PC-3 (cell line): ENCODE data around the gene OLFML2A. TPM values are rescaled to one million over a fixed set of nuclear protein-coding genes. Genes with fewer than 3 reads are reported as not detected.

Source experiments
- ATAC-seq: fragments of 200-7000 bp; cut with Tn5 transposase; 2 replicates; pipeline ENCODE4 v1.9.1; 2020; ENCODE audit warnings: mild to moderate bottlenecking, moderate library complexity
- BruUV-seq: library from RNA; stranded (reverse); fragments of 400-500 nt; replicated peaks from 2 replicates; lab custom pipeline; 2021; lab: Mats Ljungman, UMichigan
- CTCF ChIA-PET: fragments of 300-600 bp; sonication (Branson Sonifier 250); formaldehyde crosslinking; loops from one replicate; lab custom pipeline; 2022; ENCODE audit warnings: antibody characterized with exemption; lab: Charles Lee
- POLR2A ChIA-PET: fragments of 300-600 bp; sonication (Branson Sonifier 250); formaldehyde crosslinking; loops from one replicate; lab custom pipeline; 2022; ENCODE audit warnings: antibody characterized with exemption; ENCODE audit not compliant: unreplicated experiment; lab: Charles Lee
- DNase-seq: peaks from one replicate; pipeline ENCODE4 v3.0.0-alpha.2; 2015
- H2AFZ ChIP-seq: fragments of 300-600 bp; sonication (generic); 2 replicates; pipeline ENCODE4 v1.6.0; 2016; ENCODE audit warnings: antibody characterized with exemption, low read length
- H3F3A ChIP-seq: fragments of 300-600 bp; sonication (generic); one replicate; pipeline ENCODE4 v1.6.0; 2017; ENCODE audit warnings: antibody characterized with exemption, low read length, control low read depth, mild to moderate bottlenecking; ENCODE audit not compliant: unreplicated experiment
- H3K27ac ChIP-seq: fragments of 300-600 bp; sonication (generic); 2 replicates; pipeline ENCODE4 v1.5.1; 2016; ENCODE audit warnings: mild to moderate bottlenecking, low read length
- H3K27me3 ChIP-seq: fragments of 300-600 bp; sonication (generic); 2 replicates; pipeline ENCODE4 v1.6.1; 2016; ENCODE audit warnings: low read length, mixed read lengths
- H3K36me3 ChIP-seq: fragments of 300-600 bp; sonication (generic); 2 replicates; pipeline ENCODE4 v1.6.1; 2016; ENCODE audit warnings: low read depth, mixed run types, low read length, mixed read lengths
- H3K4me1 ChIP-seq: fragments of 300-600 bp; sonication (generic); 2 replicates; pipeline ENCODE4 v1.5.1; 2016; ENCODE audit warnings: low read length; ENCODE audit not compliant: insufficient read depth
- H3K4me2 ChIP-seq: fragments of 300-600 bp; sonication (generic); 2 replicates; pipeline ENCODE4 v1.6.0; 2016; ENCODE audit warnings: low read length
- H3K4me3 ChIP-seq: fragments of 300-600 bp; sonication (generic); 2 replicates; pipeline ENCODE4 v1.5.1; 2016; ENCODE audit warnings: mild to moderate bottlenecking, low read length, mixed read lengths
- H3K79me2 ChIP-seq: fragments of 300-600 bp; sonication (generic); 2 replicates; pipeline ENCODE4 v1.6.1; 2017; ENCODE audit warnings: low read length, mixed read lengths
- H3K9ac ChIP-seq: fragments of 300-600 bp; sonication (generic); 2 replicates; pipeline ENCODE4 v1.6.0; 2016; ENCODE audit warnings: mild to moderate bottlenecking, low read length
- H3K9me2 ChIP-seq: fragments of 300-600 bp; sonication (generic); replicated peaks from 2 replicates; pipeline ENCODE4 v1.6.1; 2016; ENCODE audit warnings: mixed run types, low read length, mixed read lengths
- H3K9me3 ChIP-seq: fragments of 300-600 bp; sonication (generic); 2 replicates; pipeline ENCODE4 v1.6.1; 2016; ENCODE audit warnings: low read length, mixed read lengths
- H4K20me1 ChIP-seq: fragments of 300-600 bp; sonication (generic); 2 replicates; pipeline ENCODE4 v1.6.1; 2016; ENCODE audit warnings: low read length, mixed read lengths
- CTCF ChIP-seq: fragments of 300-600 bp; sonication (generic); conservative IDR thresholded peaks from 2 replicates; pipeline ENCODE4 v1.5.1; 2017; ENCODE audit warnings: antibody characterized with exemption, low read depth, mild to moderate bottlenecking, low read length
- EZH2 ChIP-seq: fragments of 300-600 bp; sonication (generic); IDR thresholded peaks from one replicate; pipeline ENCODE4 v1.6.1; 2017; ENCODE audit warnings: antibody characterized with exemption, mild to moderate bottlenecking, low read length; ENCODE audit not compliant: unreplicated experiment
- EZH2phosphoT487 ChIP-seq: fragments of 300-600 bp; sonication (generic); IDR thresholded peaks from 2 replicates; pipeline ENCODE4 v1.6.1; 2018; ENCODE audit warnings: mild to moderate bottlenecking, antibody characterized with exemption, low read length, borderline replicate concordance
- intact Hi-C: fragments of 100-400 bp; cut with micrococcal nuclease; formaldehyde crosslinking; loops from 2 replicates; pipeline ENCODE4 v1.9.0; 2023
- total RNA-seq: library from RNA; depleted of rRNA; stranded (reverse); fragments of >200 nt; gene quantifications from 2 replicates; pipeline ENCODE4 v1.2.3, GENCODE V29; 2014

Gene OLFML2A
- total RNA-seq, 1 experiment from 2014 or later: 3.4 TPM

- BruUV-seq: no TSS peak
- Histone ChIP-seq H3K9me2 (no peaks in the 10 kb centered on the region), H3K79me2 (peaks cover 65% of the 10 kb centered on the region), H3K27me3 (no peaks in the 10 kb centered on the region), H3K36me3 (no peaks in the 10 kb centered on the region), H2AFZ (no peak overlapping the region), H3K9me3 (no peaks in the 10 kb centered on the region), H3K4me2 (no peak overlapping the region; the same call in 1 of the 2 replicates), H4K20me1 (0 out of 2 replicates have a peak, but pooled peaks cover 4% of the 10 kb centered on the region), H3K27ac (no peak overlapping the region), H3K9ac (no peak overlapping the region), H3K4me1 (0 out of 2 replicates have a peak, but pooled peaks cover 4% of the 10 kb centered on the region), H3F3A (no peaks in the 10 kb centered on the region), H3K4me3 (no peak overlapping the region)
- POLR2A ChIA-PET: no interaction called here
- CTCF ChIA-PET: no interaction called here
- DNase-seq: no peak
- intact Hi-C loops: no loop called here
- TF ChIP-seq EZH2 (no peak), CTCF (no peak), EZH2phosphoT487 (no peak)
- no peak for ATAC-seq
Measured at GRCh38 chr9:124767821-124768220, 9.1 kb upstream of the OLFML2A start.

- peak overlapping the region; percentile 84; the same call in 1 of the 2 replicates for H3K4me3 ChIP-seq
- H3K9me3 ChIP-seq: no peaks in the 10 kb centered on the region
- H3K4me1 ChIP-seq: 0 out of 2 replicates have a peak, but pooled peaks cover 4% of the 10 kb centered on the region
- intact Hi-C loops: no loop called here
- 0 out of 2 replicates have a peak, but pooled peaks cover 4% of the 10 kb centered on the region for H4K20me1 ChIP-seq
- ATAC-seq: no peak
- H3K27me3 ChIP-seq: no peaks in the 10 kb centered on the region
- no TSS peak for BruUV-seq
- TF ChIP-seq EZH2phosphoT487 (no peak), EZH2 (no peak), CTCF (no peak)
- CTCF ChIA-PET: interaction anchor here (0.6 kb wide), 1 partner anchor 57 kb away, joined by 3 read pairs; no protein-coding TSS in a partner anchor
- peak overlapping the region; percentile 84 for H3K4me2 ChIP-seq
- no peak overlapping the region for H3K9ac ChIP-seq
- DNase-seq: no peak
- H3K9me2 ChIP-seq: no peaks in the 10 kb centered on the region
- no peaks in the 10 kb centered on the region for H3F3A ChIP-seq
- POLR2A ChIA-PET: no interaction called here
- H3K79me2 ChIP-seq: peaks cover 61% of the 10 kb centered on the region
- no peak overlapping the region for H2AFZ ChIP-seq
- no peaks in the 10 kb centered on the region for H3K36me3 ChIP-seq
- no peak overlapping the region for H3K27ac ChIP-seq
Measured at GRCh38 chr9:124768334-124768733, 8.6 kb upstream of the OLFML2A start.

GRCh38 chr9:124768750-124769548, 8.0 kb upstream of the OLFML2A start:
- Histone ChIP-seq H2AFZ (peak overlapping the region; percentile 36), H3K27me3 (no peaks in the 10 kb centered on the region), H3K4me1 (0 out of 2 replicates have a peak, but pooled peaks cover 4% of the 10 kb centered on the region), H3K9me3 (no peaks in the 10 kb centered on the region), H4K20me1 (0 out of 2 replicates have a peak, but pooled peaks cover 4% of the 10 kb centered on the region), H3K4me3 (peak overlapping the region; percentile 84), H3K9me2 (no peaks in the 10 kb centered on the region), H3K27ac (no peak overlapping the region), H3K9ac (peak overlapping the region; percentile 66; the same call in 1 of the 2 replicates), H3K36me3 (no peaks in the 10 kb centered on the region), H3K79me2 (peaks cover 57% of the 10 kb centered on the region), H3F3A (no peaks in the 10 kb centered on the region), H3K4me2 (peak overlapping the region; percentile 84)
- TF ChIP-seq EZH2phosphoT487 (no peak), CTCF (no peak), EZH2 (no peak)
- ChIA-PET POLR2A (no interaction called here), CTCF (interaction anchor here (0.6 to 0.7 kb wide), 4 partner anchors 10 to 217 kb away, joined by 3 to 17 read pairs (median 4); no protein-coding TSS in a partner anchor)
- BruUV-seq: TSS peak; percentile 41
- DNase-seq: no peak
- ATAC-seq: no peak
- intact Hi-C loops: no loop called here
